Right renal cortex interstitium (tissue), 3 donors: ENCODE results near the gene KIF5C. TPM values are rescaled to one million over a fixed set of nuclear protein-coding genes. Genes with fewer than 3 reads are reported as not detected.

Source experiments
- DNase-seq, 3 donors: peaks; one replicate each; pipeline ENCODE4 v3.0.0-alpha.2; 2013; ENCODE audit warnings: low read depth in 3 of 3, low spot score in 2 of 3
- polyA plus RNA-seq, 3 donors: library from polyadenylated mRNA; unstranded; fragments of 120-200 nt; gene quantifications; one replicate each; pipeline ENCODE4 v1.2.1, GENCODE V29; 2013; ENCODE audit not compliant: insufficient read length in 3 of 3

The KIF5C gene
- polyA plus RNA-seq, 3 donors, result 3.8 to 4.9 (median 4.0) TPM

DNA sequence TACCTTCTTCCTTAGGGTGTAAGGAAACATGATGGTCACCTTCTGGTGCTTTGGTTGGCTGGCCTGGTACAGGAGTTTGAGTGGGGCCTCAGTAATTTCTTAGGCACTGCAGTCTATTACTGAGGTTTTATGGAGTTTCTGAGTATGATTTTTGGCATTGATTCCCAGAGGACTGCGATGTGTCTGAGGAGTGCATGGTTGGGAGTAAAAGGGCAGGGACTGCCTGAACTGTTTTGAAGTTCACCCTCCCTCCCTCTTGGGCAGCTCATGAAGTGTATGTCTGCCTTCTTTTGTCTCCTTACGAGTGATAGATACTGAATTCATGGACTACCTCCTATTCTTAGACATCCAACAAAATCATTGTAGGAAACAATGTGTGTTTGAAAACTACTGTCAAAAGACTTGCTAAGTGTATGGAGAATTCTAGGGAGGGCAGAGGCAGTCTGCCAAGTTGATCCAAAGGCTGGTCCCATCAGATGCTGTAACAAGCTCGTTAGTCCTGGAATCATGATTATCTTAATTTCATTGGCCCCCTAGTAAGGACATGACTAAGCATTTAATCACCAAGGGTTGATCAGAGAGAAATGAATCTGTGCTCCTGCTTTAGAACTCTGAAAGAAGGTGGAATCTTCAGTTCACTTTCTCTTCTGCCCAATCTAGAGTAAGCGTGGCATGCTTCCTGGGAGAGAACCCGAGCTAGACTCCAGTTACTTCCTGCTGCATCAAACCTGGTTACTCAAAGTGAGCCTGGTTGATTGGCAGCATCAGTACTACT is 190.0 kb downstream of the KIF5C start:
- no peak for DNase-seq

DNA sequence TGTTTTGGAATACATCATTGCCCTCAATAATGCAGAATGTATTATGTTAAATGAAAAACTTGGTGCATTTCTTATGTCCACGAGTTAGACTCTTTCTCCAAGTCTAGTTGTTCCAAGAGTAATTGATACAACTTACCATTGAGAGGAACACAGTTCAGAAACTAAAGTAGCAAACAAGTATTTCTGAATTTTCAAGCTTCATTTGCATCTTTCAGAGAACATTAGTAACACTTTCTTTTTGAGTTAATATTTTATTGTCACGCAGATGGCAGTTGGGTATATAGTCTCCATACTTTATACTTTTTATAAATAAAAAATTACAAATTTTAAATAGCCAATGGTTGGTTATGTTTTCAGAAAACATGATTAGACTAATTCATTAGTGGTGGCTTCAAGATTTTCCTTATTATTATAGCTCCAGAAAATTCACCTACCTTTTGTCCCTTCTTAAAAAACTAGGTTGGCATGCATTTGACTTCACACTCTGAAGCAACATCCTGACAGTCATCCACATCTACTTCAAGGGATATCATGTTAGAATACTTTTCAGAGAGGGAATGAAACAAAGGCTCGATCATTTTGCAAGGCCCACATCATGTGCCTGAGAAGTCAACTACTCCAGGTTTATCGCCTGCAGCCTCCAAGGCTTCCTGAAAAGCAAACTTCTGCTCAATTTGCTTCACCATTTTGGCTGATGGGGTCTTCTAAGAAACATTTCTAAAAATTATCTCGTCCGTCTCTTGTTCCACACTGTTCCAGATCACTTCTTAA is 193.4 kb downstream of the KIF5C start:
- no peak for DNase-seq

DNA sequence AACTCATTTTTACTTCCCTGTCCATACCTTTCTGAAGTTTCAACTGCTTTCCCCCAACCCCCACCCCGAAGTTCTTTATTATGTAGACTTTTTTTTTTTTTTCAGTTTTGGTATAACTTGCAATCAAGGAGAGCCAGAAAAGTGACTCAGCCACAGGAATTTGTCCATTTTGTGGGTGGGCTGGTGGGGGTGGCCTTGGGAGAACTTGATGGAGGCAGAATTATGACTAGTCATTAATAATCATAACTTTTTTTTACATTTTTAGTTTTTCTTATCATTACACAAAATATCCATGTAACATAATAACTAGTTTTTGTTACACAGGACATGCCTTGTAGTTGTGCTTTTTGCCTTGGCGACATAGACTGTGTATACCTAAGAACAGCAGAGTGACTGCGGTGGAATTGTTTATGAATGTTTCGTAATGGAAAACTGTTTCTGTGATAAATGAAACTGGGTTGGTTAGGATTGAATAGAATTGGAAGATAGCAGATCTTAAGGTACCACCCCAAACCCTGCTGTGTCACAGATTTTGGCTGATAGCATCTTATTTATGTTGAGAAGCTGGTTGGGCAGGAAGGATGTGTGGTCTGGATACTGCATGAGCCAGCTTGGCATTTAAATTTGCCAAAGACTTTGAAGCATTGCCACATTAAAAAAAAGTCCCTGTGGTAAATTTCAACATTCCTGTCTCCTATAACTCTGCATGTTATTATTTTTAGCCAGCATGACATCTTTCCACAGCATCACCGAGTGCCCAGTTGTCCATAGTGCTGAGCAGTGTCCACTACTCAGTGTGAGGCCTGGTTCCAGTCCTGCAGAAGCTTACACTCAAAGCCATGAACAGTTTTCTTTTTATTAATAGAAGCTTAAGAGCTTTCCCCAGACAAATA is 194.2 kb downstream of the KIF5C start:
- no peak for DNase-seq

DNA sequence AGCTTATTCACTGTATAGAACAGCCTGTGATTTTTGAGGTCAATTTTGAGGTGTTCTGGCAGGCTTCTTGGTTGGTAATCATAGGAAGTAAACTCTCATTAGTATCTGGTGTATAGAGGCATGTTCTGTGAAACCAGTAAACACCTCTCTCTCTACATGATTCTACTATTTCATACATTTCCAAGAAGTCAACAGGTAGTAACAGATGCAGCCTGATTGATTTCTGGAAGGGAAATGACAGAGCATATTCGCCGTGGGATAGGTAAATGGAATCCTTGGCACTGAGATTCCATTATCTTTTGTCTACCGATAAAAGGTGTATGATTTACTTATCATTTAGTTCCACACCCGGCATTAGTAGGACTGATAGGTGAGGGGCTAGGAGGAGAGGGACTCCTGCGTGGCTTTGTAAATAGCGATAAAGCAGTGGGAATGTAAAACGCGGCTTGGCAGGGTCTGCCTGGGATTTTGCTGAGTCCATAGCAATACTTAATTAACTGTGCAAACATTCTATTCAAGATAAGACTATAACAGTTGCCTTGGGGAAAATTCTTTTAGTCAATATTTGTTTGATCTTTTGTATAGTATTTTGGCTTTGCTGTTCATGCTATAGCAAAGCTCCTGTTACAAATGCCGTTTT is 195.8 kb downstream of the KIF5C start:
- no peak for DNase-seq

DNA sequence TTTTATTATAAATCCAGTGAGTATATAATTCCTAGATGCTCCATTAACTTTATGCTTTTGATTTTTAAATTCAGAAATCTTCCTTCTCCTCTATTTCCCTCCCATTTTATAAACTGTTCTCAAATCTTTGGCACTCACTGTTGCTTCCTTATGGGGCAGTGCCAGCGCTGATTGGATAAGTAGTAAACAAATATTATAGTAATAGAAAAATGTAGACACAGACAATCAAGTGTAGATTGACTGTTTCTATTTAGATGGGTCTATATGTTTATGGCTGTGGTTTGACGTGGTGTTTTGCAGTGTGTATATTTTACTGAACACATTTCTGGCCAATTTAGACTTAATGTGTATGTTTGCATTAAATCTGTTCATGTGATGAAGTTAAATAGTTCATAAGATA is 200.1 kb downstream of the KIF5C start:
- DNase-seq, result no peak

DNA sequence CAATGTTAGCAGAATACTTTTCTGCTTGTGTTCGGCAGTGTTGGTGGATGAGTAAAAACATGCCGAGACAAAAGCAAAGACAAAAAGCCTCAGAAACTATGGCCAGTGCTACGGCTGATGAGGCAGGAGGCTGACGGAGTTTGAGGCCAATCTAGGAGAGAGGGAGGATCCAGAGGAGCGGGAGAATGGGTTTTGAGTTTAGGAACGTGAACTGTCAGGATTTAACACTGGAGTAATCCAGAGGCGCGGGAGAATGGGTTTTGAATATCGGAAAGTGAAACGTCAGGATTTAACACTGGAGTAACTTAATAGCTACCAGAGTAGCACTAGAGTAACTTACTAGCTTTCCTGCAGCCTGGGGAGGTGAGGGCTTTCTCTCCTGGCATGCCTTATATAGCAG is 200.8 kb downstream of the KIF5C start:
- no peak for DNase-seq

Other genes with a start within 250 kb of the KIF5C start
- gene EPC2, start 230.5 kb upstream of the KIF5C start, polyA plus RNA-seq, result 10 to 100 TPM; 50.7 to 56.7 (median 53.8) TPM
- 10 to 100 TPM; 28.6 to 35.2 (median 33.7) TPM for gene LYPD6B, start 163.5 kb downstream of the KIF5C start, polyA plus RNA-seq